Islet of Langerhans (tissue), 1 donor: ENCODE measurements around the gene PLEKHA8.

Experiments
- FAIRE-seq: peaks from one replicate; lab custom pipeline; 2011; peaks lifted over from hg19 to GRCh38; lab: Jason Lieb, UNC

Gene PLEKHA8

DNA sequence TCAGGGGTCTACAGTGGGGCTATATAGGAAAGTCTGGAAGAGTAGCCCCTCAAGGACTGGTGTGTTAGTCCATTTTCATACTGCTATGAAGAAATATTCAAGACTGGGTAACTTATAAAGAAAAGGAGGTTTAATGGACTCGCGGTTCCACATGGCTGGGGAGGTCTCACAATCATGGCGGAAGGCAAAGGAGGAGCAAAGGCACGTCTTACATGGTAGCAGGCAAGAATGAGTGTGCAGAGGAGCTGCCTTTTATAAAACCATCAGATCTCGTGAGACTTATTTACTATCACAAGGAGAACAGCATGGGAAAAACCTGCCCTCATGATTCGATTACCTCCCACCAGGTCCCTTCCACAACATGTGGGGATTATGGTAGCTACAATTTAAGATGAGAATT lies 4.7 kb upstream of the PLEKHA8 start:
- no peak for FAIRE-seq

DNA sequence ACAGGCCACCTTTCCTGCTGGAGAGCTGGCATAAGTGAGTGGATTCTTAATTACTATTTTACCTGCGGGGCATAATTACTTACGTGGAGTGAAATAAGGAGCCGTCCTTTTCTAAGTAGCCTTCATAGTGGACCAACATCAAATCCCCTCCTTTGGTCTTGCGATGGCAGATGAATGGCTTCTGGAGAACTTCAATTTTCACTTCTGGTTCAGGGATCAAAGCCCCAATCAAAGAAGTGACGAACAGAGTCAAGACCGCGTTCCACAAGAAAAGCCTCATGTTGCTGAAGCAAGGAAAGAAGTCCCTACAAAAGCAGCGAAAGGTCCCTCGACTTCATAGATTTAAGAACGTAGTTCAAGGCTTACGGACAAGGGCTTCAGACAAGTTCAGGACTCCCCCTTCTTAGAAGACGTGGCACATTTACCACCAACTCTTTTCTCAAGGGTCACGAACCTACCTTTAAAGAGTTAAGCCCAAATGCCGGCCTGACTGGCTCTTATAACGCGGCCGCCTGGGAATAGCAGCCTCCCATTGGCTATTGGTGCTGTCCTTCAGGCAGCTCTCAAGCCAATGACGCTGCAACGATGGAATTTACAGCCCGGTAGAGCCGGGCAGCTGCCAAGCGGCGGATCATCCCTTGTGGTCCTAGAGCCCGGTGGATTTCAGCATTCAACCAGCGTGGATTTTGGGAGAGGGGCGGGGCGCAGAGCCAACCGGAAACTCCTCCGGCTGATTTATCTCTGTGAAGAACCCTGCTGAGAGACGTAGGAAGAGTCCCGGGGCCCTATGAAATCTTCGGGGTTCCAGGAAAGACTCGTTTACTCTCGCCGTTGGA lies 1.8 kb upstream of the PLEKHA8 start, which contains the start of gene FKBP14:
FKBP14 (minus strand) TSS at position 474 of the 836 bp plus-strand sequence; CDS start at position 280, 194 bp downstream.
- peak; percentile 93 for FAIRE-seq

DNA sequence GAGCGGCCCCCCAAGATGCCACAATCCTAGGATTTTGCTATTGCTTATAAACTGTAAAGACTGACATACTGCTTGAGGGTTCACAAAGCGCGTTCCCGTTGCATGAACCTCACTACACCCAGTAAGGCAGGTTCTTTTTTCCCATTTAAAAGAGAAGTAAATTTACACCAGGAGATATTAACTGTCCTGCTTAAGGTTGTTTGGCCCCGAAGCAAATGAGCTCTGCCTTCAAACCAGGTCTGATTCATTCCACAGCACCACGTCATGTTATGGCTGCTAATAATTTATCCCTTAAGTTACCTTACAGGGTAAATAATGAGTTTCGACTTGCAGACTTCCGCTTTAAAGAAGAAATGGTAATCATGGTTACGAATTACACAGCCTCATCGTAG lies 1.2 kb upstream of the PLEKHA8 start:
- FAIRE-seq: peak; percentile 51

DNA sequence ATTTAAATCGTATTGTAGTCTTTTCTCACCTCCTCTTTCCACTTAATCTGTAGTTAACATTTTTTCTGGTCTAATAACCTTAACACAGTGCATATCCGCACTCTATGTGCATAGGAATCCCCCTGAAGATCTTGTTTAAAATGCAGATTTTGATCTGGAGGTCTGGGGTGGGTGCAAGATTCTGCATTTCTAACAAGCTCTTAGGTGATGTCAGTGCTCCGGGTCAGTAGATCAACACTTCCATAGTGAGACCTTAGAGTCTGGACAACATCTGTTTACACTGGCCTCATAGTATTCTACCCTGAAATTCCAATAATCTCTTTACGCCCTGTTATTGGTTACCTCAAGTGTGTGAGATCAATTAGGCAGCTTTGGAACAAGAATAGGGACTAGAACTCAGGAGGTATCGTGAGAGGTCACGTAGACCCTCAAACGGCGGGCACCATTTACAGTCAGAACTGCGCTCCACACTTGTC lies 434 bp upstream of the PLEKHA8 start:
- FAIRE-seq: no peak

DNA sequence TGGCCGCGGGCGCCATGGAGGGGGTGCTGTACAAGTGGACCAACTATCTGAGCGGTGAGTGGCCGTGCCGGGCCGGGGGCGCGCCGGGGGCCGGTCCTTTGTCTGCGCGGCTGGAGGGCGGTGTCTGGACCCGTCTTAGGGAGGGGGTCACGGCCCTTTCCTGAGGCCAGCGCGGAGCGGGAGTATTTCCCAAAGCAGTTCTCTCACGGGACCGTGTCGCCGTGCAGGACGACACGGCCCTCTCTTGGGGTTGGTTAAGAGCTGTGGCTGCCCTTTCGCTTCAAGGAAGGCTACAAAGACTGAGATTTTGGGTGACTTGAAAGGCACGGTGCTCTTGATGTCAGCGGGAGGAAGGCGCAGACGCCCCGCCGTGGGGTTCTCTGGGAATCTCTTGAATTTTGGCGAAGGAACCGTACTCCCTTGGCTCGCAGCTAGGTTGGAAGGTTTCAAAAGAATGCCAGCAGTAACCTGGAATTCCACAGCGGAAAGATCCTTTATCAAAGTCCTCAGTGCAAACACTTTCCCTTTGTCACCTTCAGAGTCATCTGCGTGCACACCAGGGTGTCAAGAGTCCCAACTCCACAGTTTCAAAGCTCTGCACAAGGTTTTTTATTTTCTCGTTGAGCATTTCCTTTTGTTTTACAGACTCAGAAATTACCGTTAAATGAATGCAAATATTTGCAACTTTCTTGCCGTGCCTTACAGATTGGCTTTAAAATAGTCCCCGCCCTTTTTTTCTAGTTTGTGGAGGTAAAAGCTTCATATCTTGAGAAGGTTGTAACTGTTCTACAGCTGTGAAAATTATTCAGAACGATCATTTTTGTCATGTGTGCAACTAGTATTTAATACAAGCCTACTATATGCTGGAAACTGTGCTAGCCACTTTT lies 780 bp downstream of the PLEKHA8 start:
- FAIRE-seq: no peak

DNA sequence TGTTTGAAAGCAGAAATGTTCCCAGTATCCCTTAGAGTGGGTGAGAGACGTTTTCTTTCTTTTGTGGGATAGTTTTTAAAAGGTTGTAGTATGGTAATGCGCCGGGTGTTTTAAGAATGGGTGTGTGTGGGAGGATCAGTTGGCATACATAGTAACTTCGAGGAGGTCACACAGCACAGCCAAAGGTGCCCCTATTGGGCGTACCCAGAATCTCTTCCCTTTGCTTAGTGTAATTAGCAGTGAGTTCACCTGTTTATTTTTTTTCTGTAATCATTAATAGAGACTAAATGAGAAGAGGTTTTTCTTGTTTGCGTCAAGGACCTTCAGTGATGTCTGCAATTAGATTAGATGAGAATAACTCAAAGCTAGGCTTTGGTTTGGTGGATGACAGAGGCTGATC lies 1.5 kb downstream of the PLEKHA8 start:
- no peak for FAIRE-seq

DNA sequence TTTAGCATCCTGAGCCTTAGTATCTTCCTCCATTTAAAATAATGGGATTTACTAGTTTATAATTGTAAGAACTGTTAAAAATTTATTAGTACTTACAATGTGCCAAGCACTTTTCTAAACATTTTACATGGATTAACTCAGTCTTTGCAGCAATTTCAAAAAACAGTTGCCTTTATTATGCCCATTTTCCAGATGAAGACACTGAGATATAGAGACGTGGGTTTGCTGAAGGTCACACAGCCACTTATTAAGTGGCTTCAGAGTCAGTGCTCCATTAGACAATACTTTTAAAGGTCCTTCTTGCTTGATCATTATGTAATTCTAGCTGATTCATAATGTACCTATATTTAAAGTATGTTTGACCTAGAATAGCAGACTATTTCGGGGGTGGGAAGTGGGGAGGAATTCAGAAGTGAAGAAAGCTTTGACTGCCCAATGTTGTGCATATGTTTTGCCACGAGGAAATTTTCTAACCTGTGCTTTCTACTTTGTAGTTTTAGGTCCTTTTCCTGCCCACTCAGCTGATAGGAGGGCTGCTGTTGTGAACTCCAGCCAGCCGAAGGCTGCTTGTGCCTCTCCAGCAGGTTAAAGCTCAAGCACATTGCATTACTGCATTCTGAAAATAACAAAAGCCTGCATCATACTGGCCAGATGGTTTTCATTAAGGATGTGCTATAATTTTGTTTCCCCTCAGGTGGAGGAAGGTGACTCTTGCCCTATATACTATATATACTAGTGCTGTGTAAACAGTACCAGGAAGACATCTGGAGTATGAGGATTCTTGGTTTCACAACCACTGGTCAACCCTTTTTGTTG lies 4.3 kb downstream of the PLEKHA8 start:
- FAIRE-seq: no peak

DNA sequence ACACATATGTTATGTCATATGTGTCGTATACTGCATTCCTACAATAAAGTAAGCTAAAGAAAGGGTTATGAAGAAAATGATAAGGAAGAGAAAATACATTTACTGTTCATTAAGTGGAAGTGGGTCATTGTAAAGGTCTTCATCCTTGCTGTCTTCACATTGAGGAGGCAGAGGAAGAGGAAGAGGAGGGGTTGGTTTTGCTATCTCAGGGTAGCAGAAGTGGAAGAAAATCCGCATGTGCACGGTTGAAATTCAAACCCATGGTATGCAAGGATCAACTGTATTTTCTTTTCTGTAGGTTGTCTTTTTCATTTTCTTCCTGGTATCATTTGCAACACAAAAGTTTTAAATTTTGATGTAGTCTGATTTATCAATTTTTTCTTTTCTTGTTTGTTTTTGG lies 6.3 kb downstream of the PLEKHA8 start:
- FAIRE-seq: no peak

DNA sequence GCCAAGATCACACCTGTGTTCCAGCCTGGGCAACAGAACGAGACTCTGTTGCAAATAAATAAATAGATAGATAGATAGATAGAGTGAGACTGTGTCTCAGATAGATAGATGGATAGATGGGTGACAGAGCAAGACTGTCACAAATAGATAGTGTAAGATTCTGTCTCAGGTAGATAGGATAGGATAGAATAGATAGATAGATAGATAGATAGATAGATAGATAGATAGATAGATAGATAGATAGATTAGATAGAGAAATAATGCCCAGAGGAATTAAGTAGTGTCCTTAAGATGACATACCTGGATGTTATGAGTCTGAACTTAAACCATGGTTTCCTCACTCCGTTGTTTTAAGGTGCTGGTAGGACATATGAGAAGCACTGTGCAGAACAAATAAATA lies 8.0 kb downstream of the PLEKHA8 start:
- no peak for FAIRE-seq

DNA sequence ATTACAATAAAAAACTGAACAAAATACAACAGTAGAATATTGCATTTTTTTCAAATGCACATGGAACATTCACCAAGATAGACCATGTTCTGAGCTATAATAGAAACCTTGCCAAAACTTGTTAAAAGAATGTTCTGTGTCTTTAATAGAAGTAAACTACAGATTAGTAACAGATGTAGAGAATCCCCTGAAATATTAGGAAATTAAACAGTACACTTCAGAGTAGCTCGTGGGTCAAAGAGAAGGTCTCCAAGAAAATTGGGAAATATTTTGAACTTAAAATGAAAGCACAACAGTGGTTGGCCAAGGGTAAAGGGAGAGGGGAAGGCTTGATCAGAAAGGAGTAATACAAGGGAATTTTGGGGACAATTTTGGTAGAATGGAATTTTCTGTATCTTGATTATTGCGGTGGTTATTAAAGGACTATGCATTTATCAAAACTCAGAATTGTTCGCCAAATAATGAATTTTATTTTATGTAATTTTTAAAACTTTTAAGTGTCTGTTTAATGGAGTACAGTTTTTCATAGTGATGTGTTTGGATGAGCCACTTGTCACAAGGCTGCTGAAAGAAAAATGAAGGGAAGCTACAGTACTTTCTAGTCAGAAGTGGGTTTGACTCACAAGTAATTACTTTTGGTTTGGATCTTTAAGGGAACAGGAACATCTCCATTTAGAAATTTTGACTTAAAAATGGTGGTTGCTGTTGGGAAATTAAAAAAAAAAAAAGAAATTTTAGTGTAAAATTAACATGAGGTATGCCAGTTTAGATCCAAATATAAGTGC lies 10.2 kb downstream of the PLEKHA8 start:
- FAIRE-seq: peak; percentile 45

DNA sequence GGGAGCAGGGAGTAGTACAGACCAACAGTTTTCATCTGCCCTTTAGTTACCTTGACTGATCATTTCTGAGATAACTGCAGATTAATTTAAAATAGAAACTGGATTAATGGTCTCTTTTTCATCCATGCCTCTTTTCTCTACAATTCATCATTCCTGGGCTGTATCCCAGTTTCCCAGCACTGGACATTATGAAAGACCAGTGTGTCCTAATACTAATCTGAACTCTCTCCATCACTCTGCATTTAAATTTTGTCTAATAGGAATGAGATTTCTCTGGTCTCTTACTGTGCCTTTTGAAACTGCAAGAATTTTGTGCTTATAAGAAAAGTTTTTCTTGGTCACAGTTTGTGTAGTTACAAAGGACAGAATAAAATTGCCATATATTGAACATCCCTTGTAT lies 12.7 kb downstream of the PLEKHA8 start:
- FAIRE-seq: no peak

DNA sequence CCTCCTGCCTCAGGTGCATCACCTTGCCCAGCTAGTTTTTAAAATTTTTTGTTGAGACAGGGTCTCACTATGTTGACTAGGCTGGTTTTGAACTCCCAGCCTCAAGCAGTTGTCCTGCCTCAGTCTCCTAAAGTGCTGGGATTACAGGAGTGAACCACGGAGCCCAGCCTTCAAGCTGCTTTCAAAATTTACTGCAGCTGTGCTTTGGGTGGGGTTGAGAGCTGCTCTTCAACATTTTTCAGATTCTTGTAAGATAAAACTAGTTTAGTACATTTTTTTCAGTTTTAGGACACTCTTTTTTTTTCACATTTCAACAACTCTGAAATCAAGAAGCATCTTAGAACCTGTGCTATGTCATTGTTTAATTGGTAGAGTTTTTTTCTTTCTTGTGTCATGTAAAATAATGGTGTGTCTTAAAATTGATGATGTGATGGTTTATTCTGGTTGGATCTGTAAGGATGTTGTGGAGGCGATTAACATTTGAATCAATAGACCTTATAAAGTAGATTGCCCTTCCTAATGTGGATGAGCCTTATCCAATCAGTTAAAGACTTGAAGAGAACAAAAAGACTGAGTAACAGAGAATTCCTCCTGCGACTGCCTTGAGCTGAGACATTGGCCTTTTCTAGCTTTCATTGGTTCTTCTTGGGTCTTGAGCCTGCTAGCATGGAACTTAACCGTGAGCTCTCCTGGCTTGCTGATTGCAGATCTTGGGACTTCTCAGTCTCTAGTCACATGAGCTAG lies 13.5 kb downstream of the PLEKHA8 start:
- FAIRE-seq: no peak

DNA sequence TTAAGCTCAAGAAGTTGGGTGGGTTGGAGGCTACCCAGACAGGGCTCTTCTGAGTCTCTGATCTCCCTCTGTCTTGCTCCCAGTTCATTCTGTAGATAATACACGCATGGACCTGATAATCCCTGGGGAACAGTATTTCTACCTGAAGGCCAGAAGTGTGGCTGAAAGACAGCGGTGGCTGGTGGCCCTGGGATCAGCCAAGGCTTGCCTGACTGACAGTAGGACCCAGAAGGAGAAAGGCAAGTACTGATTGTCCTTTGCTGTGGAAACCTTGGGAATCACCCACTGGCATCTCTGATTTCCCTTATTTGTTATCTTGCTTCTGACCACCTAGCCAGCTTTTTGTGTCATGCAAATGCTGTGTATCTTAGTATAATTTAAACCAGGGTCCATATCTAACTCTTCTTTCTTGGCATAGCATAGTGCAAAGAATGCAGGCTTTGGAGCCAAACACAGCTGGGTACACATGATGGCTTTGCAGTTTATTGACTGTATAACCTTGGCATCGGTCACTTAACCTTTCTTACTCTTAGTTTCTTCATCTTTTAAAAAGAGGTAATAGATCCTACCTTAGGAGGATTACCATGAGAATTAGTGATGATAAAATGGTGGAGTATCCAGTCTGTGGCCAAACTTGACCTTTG lies 18.0 kb downstream of the PLEKHA8 start:
- no peak for FAIRE-seq

DNA sequence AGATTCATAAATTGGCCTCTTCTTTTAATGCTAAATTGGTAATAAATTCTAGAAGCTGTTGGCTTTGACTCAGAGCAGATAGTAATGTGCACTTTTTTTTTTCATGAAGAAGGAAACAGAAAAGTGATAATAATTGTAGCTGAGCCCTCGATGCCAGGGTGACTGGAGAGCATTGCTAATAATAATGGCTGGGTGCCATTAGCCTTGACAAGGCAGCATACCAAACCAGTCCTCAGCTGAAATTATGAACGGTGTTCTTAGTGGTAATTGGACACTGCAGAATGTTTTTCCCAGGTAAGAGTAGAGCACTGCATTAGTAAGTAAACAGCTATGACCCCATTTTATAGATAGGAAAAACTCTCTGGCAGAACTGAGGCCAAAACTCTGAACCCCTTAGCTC lies 18.9 kb downstream of the PLEKHA8 start:
- no peak for FAIRE-seq

DNA sequence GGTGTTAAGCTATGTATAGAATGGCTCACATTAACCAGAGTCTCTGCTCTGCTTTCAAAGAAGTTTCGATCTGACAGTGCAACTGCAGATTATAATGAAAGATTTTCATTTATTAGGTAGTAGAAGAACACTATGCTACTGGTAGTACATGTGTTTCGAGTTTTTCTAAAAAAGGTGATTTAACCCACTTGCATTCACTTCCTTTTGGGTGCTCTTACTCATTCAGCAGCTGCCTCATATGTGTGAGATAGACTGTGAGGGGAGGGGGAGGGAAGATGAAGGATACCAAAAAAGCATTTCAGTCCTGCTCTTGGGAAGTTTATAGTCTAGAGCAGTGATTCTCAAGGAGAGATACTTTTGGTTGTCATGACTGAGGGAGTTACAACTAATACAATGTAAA lies 20.4 kb downstream of the PLEKHA8 start:
- no peak for FAIRE-seq

DNA sequence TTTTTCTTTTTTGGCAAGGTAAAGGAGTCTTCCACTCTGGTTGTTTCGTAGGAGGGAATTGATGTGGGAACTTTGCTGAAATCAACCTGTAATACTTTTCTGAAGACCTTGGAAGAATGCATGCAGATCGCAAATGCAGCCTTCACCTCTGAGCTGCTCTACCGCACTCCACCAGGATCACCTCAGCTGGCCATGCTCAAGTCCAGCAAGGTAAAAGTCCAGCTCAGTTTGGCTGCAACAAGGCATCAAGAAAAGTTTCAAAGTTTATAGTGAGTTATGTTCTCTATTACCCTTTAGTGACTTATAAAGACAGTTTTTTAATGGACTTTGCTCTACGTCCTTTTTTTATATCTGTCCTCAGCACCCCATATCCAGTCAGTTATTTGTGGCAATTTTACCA lies 21.0 kb downstream of the PLEKHA8 start:
- no peak for FAIRE-seq

DNA sequence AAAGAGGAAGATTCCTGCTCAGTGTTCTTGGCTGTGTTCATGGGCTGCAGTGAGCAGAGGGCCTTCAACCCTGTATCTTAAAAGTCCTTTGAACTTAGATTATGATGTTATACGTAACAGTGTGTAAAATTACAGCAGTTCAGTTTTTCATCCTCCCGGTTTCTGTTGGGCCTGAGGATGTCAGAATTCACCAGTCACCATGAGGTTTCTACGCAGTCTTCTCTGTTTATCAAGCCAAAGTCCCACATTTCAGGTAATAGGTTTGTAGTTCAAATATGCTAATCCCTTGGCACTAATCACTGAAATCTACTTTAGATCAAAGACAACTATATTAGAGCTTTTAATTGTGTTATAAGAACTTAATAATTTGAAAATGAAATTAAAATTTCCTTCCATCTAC lies 24.9 kb downstream of the PLEKHA8 start:
- FAIRE-seq: no peak

DNA sequence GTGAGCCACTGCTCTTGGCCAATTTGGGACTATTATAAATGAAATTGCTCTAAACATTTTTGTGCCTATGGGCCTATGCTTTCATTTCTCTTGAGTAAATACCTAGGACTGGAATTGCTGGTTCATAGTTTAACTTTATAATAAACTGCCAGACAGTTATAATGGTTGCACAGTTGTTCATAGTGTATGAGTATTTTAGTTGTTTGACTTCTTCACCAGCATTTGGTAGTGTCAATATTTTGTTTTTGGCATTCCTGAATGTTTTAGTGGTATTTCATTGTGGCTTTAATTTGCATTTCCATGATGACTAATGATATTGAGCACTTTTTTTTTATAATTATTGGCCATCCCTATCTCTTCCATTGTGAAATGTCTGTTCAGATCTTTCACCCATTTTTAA lies 29.5 kb downstream of the PLEKHA8 start:
- no peak for FAIRE-seq

DNA sequence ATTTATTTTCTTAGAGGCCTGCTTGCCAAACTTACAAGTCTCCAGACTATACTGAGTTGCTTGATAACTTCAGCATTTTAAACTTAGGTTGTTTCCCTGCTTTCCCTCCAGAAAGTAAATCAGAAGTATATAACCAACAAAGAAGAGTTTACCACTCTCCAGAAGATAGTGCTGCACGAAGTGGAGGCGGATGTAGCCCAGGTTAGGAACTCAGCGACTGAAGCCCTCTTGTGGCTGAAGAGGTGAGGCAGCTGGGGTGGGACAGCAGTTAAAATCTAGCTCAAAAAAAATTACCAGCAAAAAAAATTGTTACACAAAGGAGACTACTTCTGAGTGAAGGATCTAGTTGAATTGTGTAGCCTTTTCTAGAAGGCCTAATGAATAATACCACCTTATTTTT lies 33.6 kb downstream of the PLEKHA8 start:
- FAIRE-seq: peak; percentile 17

DNA sequence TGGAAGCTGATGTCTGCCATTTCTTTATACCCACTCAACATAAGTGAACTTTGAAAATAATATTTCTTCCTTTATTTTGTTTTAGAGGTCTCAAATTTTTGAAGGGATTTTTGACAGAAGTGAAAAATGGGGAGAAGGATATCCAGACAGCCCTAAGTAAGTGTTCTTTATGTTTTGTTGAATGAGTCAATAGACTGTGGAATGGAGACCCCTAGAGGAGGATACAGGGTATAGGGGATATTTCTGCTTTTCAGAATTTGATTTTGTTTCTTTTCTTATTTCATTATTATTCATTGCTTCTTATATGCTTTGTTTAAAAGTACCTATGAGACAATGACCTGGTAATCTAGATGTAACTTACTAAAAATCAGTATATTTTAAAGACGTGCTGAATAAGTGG lies 34.4 kb downstream of the PLEKHA8 start:
- peak; percentile 84 for FAIRE-seq
